GM12892 (cell line): ENCODE data around the gene CDH4.

Experiments used
- DNase-seq: peaks from one replicate; pipeline ENCODE4 v3.0.0; 2011; ENCODE audit not compliant: insufficient read length
- FAIRE-seq: peaks from 2 replicates; lab custom pipeline; 2011; peaks lifted over from hg19 to GRCh38; lab: Jason Lieb, UNC
- POLR2A ChIP-seq: IDR thresholded peaks from 2 replicates; pipeline ENCODE4 v1.6.1; 2011; ENCODE audit warnings: low read depth, low read length, control low read depth
- POLR2AphosphoS5 ChIP-seq: IDR thresholded peaks from 2 replicates; pipeline ENCODE4 v1.6.1; 2011; ENCODE audit warnings: low read depth, low read length, control low read depth
- TAF1 ChIP-seq: IDR thresholded peaks from 2 replicates; pipeline ENCODE4 v1.6.1; 2011; ENCODE audit warnings: low read depth, mild to moderate bottlenecking, control low read depth, low read length, borderline replicate concordance

The CDH4 gene

DNA sequence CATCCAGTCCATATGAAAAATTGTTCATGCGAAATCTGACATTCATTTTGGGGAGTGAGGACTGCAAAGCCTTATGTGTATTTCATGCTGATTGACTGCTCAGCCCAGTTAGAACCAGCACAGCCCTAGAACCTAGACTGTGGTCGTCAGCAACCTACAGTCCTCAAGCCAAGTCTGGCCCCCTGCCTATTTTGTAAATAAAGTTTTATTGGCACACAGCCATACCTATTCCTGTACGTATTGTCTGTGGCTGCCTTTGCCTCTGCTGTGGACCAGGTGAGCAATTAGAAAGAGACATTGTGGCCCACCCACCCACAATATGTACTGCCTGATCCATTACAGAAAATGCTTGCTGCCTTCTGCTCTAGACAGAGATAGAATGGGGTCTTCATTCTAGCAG, 422.6 kb downstream of the CDH4 start:
- DNase-seq (no peak), FAIRE-seq (no peak)
- no peak for TF ChIP-seq POLR2A
- no peak for TF ChIP-seq POLR2AphosphoS5
- no peak for TF ChIP-seq TAF1

DNA sequence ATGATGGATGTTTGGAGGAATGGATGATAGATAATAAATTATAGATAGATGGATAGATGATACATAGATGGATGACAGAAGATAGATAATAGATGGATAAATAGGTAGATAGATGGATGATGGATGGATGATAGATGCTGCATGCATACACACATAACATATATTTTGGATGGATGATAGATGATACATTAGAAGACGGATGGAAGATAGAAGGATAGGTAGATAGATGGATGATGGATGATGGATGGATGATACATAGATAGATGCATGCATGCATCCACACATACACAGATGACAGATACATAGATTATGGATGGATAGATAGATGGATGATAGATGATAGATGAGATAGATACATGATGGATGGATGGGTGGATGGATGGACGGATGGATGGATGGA, 425.9 kb downstream of the CDH4 start:
- TF ChIP-seq POLR2A (no peak), POLR2AphosphoS5 (no peak), TAF1 (no peak)
- DNase-seq, result no peak
- no peak for FAIRE-seq

- DNase-seq (no peak), FAIRE-seq (no peak)
- TF ChIP-seq TAF1 (no peak), POLR2A (no peak)
Observed at GRCh38 chr20:61678437-61678836, 426.4 kb downstream of the CDH4 start.

DNA sequence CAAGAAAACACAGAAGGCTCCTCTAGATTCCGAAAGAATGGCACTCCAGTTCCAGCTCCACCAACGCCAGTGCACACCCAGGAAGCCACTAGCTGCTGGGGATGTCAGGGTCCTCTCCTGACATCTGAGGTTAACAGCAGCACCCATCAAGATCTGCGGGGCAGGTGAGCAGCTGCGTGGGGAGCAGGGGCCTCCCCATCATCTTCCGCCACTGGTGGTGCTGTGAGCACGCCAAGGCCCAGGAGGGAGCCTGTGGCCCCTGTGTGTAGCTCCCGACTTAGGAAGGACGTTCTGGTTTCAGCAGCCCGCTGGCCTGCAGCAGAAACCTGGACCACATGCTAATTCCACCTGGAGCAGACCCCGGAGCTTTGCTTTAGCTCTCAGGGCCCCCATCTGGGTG, 427.4 kb downstream of the CDH4 start:
- FAIRE-seq (no peak), DNase-seq (no peak)

GRCh38 chr20:61680096-61680495, 428.0 kb downstream of the CDH4 start:
- no peak for TF ChIP-seq POLR2A
- no peak for TF ChIP-seq TAF1
- TF ChIP-seq POLR2AphosphoS5, result no peak
- no peak for FAIRE-seq
- no peak for DNase-seq

More for the DNA sequence above, 427.4 kb downstream of the CDH4 start:
- no peak for TF ChIP-seq TAF1
- no peak for TF ChIP-seq POLR2AphosphoS5
- no peak for TF ChIP-seq POLR2A

- no peak for DNase-seq
- TF ChIP-seq POLR2AphosphoS5 (no peak), POLR2A (no peak), TAF1 (no peak)
- no peak for FAIRE-seq
Observed at GRCh38 chr20:61682114-61682995, 430.3 kb downstream of the CDH4 start.

GRCh38 chr20:61682996-61683681, 431.1 kb downstream of the CDH4 start:
- FAIRE-seq (no peak), DNase-seq (no peak)
- TF ChIP-seq POLR2AphosphoS5 (no peak), TAF1 (no peak), POLR2A (no peak)

- DNase-seq, result no peak
- no peak for FAIRE-seq
- no peak for TF ChIP-seq POLR2AphosphoS5
- no peak for TF ChIP-seq POLR2A
- TF ChIP-seq TAF1, result no peak
Observed at GRCh38 chr20:61683721-61684120, 431.7 kb downstream of the CDH4 start.

GRCh38 chr20:61684136-61684535, 432.1 kb downstream of the CDH4 start:
- no peak for DNase-seq
- FAIRE-seq, result no peak
- no peak for TF ChIP-seq TAF1
- no peak for TF ChIP-seq POLR2AphosphoS5
- TF ChIP-seq POLR2A, result no peak

DNA sequence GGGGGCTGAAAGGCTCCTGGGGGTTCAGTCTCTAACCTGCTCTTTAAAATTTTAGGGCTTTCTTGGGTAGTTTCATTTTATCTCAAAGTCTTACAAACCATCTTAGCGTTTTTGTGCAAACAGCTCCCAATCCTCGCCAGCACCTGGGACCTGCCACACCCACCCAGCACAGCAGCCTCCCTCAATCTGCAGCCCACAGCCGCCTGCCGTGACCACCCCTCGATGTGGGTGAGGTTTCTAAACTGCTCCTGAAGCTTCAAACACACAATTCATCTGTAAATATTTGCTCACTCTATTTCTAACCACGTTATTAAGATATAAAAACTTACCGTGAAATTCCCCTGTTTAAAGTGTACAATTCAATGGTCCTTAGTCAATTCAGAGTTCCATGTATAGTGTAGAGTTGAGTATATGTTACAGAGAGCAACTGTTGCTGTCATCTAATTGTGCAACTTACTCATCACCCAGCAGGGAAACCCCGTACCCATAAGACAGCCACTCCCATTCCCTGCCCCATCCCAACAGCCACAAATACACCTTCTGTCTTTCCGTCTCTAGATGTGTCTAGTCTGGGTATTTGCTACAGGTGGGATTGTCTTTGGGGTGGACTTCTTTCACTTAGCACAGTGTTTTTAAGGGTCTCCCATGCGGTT, 432.6 kb downstream of the CDH4 start:
- DNase-seq, result no peak
- FAIRE-seq, result no peak
- TF ChIP-seq POLR2AphosphoS5 (no peak), POLR2A (no peak), TAF1 (no peak)

- TF ChIP-seq POLR2A (no peak), POLR2AphosphoS5 (no peak), TAF1 (no peak)
- FAIRE-seq (no peak), DNase-seq (no peak)
Observed at GRCh38 chr20:61685462-61685861, 433.4 kb downstream of the CDH4 start.
